Midbrain (tissue), 1 donor: Measurements from ENCODE around the gene PPP1R9B.

ENCODE experiments used
- DNase-seq: peaks from one replicate; lab custom pipeline; 2025; lab: John Stamatoyannopoulos, UW

Gene PPP1R9B

DNA sequence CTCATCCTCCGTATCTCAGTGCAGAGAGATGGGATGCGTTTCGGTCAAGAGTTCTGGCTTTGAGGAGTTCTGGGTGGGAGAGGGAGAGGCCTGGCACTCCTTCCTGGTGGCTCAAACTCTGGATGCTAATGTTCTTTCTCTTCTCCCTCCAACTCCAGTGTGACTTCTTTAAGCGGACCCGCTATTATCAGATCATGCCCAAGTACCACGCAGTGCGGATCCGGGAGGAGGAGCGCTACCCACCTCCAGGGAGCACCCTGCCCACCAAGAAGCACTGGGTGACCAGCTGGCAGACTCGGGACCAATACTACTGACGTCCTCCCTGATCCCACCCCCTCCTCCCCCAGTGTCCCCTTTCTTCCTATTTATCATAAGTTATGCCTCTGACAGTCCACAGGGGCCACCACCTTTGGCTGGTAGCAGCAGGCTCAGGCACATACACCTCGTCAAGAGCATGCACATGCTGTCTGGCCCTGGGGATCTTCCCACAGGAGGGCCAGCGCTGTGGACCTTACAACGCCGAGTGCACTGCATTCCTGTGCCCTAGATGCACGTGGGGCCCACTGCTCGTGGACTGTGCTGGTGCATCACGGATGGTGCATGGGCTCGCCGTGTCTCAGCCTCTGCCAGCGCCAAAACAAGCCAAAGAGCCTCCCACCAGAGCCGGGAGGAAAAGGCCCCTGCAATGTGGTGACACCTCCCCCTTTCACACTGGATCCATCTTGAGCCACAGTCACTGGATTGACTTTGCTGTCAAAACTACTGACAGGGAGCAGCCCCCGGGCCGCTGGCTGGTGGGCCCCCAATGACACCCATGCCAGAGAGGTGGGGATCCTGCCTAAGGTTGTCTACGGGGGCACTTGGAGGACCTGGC is 61.3 kb downstream of the PPP1R9B start:
- DNase-seq = no peak

DNA sequence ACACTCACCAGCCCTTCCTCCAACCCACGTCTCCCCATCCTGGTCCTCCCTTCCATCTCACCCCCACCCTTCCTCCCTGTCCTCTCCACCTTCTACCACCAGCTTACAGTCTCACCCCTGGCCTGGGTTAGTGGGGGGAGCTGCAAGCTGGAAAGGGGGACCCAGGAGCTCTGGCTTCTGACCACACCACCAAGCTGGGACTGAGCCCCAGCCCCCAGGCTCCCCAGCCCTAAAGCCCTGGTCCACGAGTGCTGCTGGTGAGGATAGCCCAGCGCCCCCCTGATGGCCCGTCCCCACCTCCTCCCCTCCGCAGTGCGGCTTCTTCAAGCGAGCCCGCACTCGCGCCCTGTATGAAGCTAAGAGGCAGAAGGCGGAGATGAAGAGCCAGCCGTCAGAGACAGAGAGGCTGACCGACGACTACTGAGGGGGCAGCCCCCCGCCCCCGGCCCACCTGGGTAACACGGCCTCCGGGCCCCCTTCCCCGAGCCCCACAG is 62.5 kb downstream of the PPP1R9B start:
- no peak for DNase-seq

DNA sequence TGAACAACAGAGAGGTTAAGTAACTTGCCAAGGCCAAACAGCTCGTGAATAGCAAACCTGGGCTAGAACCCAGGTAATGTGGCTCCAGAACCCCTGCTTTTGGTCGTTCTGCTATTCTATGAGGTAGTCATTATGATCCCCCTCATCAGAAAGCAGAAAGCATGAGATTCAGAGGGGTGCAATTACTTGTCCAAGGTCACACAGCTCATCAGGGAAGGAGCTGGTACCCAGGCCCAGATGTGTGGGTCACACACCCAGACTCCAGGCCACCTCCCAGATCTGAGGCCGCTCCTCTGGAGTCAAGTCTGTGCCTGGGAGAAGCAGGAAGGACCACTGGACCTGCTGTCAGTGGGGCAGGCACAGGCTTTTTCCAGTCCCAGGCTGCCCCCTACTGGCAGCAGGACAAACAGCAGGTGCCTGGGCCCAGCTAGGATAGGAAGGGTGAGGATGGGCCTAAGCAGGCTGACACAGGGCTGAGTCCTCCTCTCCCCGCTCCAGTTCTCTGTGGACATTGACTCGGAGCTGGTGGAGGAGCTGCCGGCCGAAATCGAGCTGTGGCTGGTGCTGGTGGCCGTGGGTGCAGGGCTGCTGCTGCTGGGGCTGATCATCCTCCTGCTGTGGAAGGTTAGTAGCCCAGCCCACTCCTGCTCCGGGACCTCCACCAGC is 63.1 kb downstream of the PPP1R9B start:
- peak; percentile 30 for DNase-seq
